IMR-90 (cell line): ENCODE data around the gene TNIP2. TPM values are rescaled to one million over a fixed set of nuclear protein-coding genes. Genes with fewer than 3 reads are reported as not detected.

ENCODE experiments used
- ATAC-seq: fragments of 200-7000 bp; cut with Tn5 transposase; 2 replicates; pipeline ENCODE4 v1.9.1; 2020; ENCODE audit warnings: low read depth, mild to moderate bottlenecking, moderate library complexity
- BruUV-seq: library from RNA; stranded (reverse); fragments of 400-500 nt; replicated peaks from 2 replicates; lab custom pipeline; 2021; lab: Mats Ljungman, UMichigan
- CTCF ChIA-PET: fragments of 300-600 bp; formaldehyde crosslinking; extraction: SDS; loops from one replicate; lab custom pipeline; 2021; ENCODE audit warnings: antibody characterized with exemption; lab: Yijun Ruan, JAX
- POLR2A ChIA-PET: fragments of 300-600 bp; sonication (Branson Sonifier 250); formaldehyde crosslinking; loops from one replicate; lab custom pipeline; 2022; ENCODE audit warnings: antibody characterized with exemption; ENCODE audit not compliant: unreplicated experiment; lab: Charles Lee
- DNase-seq: peaks from one replicate; pipeline ENCODE4 v3.0.0; 2013
- H2AFZ ChIP-seq: replicated peaks from 2 replicates; pipeline ENCODE3; 2013; ENCODE audit warnings: low read length, mild to moderate bottlenecking; ENCODE audit not compliant: poor library complexity
- H2AK5ac ChIP-seq: 2 replicates; pipeline ENCODE4 v1.6.1; 2013; ENCODE audit warnings: low read depth, low read length, inconsistent platforms
- H2AK9ac ChIP-seq: replicated peaks from 2 replicates; pipeline ENCODE3; 2013; ENCODE audit warnings: mild to moderate bottlenecking, low read depth, low read length, moderate library complexity; ENCODE audit not compliant: poor library complexity
- H2BK120ac ChIP-seq: 2 replicates; pipeline ENCODE4 v1.6.1; 2013; ENCODE audit warnings: low read depth, low read length, inconsistent platforms
- H2BK15ac ChIP-seq: 3 replicates; pipeline ENCODE4 v1.6.1; 2013; ENCODE audit warnings: low read depth, low read length, inconsistent platforms
- H2BK20ac ChIP-seq: 2 replicates; pipeline ENCODE4 v1.6.1; 2013; ENCODE audit warnings: low read depth, mild to moderate bottlenecking, inconsistent platforms, low read length, moderate library complexity
- H2BK5ac ChIP-seq: 2 replicates; pipeline ENCODE4 v1.6.1; 2013; ENCODE audit warnings: mild to moderate bottlenecking, low read depth, low read length, inconsistent platforms; ENCODE audit not compliant: poor library complexity, severe bottlenecking
- H3K14ac ChIP-seq: replicated peaks from 2 replicates; pipeline ENCODE4 v1.6.1; 2013; ENCODE audit warnings: low read depth, low read length, inconsistent platforms
- H3K18ac ChIP-seq: 2 replicates; pipeline ENCODE4 v1.6.1; 2013; ENCODE audit warnings: low read depth, low read length, control low read depth
- H3K23ac ChIP-seq: 2 replicates; pipeline ENCODE4 v1.6.1; 2013; ENCODE audit warnings: low read depth, low read length, inconsistent platforms
- H3K27ac ChIP-seq: 2 replicates; pipeline ENCODE4 v1.5.1; 2013; ENCODE audit warnings: mild to moderate bottlenecking, control low read depth, low read length; ENCODE audit not compliant: insufficient read depth
- H3K27me3 ChIP-seq: 2 replicates; pipeline ENCODE4 v1.6.1; 2013; ENCODE audit warnings: low read length; ENCODE audit not compliant: control insufficient read depth, insufficient read depth
- H3K36me3 ChIP-seq: 2 replicates; pipeline ENCODE4 v1.6.1; 2013; ENCODE audit warnings: low read length, mixed read lengths; ENCODE audit not compliant: control insufficient read depth, insufficient read depth
- H3K4ac ChIP-seq: 2 replicates; pipeline ENCODE4 v1.6.1; 2013; ENCODE audit warnings: low read depth, low read length, inconsistent platforms
- H3K4me1 ChIP-seq: 2 replicates; pipeline ENCODE4 v1.6.1; 2013; ENCODE audit warnings: low read length, mixed read lengths; ENCODE audit not compliant: control insufficient read depth, insufficient read depth
- H3K4me2 ChIP-seq: 2 replicates; pipeline ENCODE4 v1.6.1; 2013; ENCODE audit warnings: low read depth, mild to moderate bottlenecking, control low read depth, low read length, moderate library complexity
- H3K4me3 ChIP-seq: 2 replicates; pipeline ENCODE4 v1.5.1; 2013; ENCODE audit warnings: low read depth, mild to moderate bottlenecking, control low read depth, low read length, moderate library complexity; ENCODE audit not compliant: insufficient read depth
- H3K56ac ChIP-seq: 2 replicates; pipeline ENCODE4 v1.6.1; 2013; ENCODE audit warnings: low read length, inconsistent platforms; ENCODE audit not compliant: insufficient read depth; ENCODE audit errors: extremely low read depth
- H3K79me1 ChIP-seq, 2 experiments: 2 replicates each; pipeline ENCODE4 v1.6.1; 2013; ENCODE audit warnings: low read length in 2 of 2, inconsistent platforms in 1 of 2, low read depth in 1 of 2
- H3K9ac ChIP-seq: 2 replicates; pipeline ENCODE4 v1.6.1; 2013; ENCODE audit warnings: low read depth, low read length, control low read depth
- H3K9me1 ChIP-seq: 2 replicates; pipeline ENCODE4 v1.6.1; 2013; ENCODE audit warnings: low read length, inconsistent platforms; ENCODE audit not compliant: insufficient read depth
- H3K9me3 ChIP-seq: 2 replicates; pipeline ENCODE4 v1.6.1; 2013; ENCODE audit warnings: low read length; ENCODE audit not compliant: control insufficient read depth, insufficient read depth
- H4K20me1 ChIP-seq: 2 replicates; pipeline ENCODE4 v1.6.1; 2013; ENCODE audit warnings: low read length, inconsistent platforms; ENCODE audit not compliant: insufficient read depth
- H4K5ac ChIP-seq: 2 replicates; pipeline ENCODE4 v1.6.1; 2013; ENCODE audit warnings: mild to moderate bottlenecking, low read depth, low read length, control low read depth
- H4K8ac ChIP-seq, 2 experiments: 2 replicates each; pipeline ENCODE4 v1.6.1; 2013; ENCODE audit warnings: low read depth in 2 of 2, low read length in 2 of 2, control low read depth in 1 of 2, inconsistent platforms in 1 of 2
- H4K91ac ChIP-seq: 2 replicates; pipeline ENCODE4 v1.6.1; 2013; ENCODE audit warnings: low read depth, low read length, inconsistent platforms; ENCODE audit not compliant: insufficient read depth
- BHLHE40 ChIP-seq: fragments of 150-350 bp; IDR thresholded peaks from 2 replicates; pipeline ENCODE4 v1.6.1; 2016; ENCODE audit warnings: mild to moderate bottlenecking, low read depth, low read length
- FOS ChIP-seq: fragments of 150-350 bp; IDR thresholded peaks from 2 replicates; pipeline ENCODE4 v1.6.1; 2016; ENCODE audit warnings: low read depth, low read length
- MAZ ChIP-seq: IDR thresholded peaks from 2 replicates; pipeline ENCODE4 v1.6.1; 2012; ENCODE audit warnings: low read depth, mild to moderate bottlenecking, low read length, improper control_type of control experiment, moderate library complexity, borderline replicate concordance
- RCOR1 ChIP-seq: IDR thresholded peaks from 2 replicates; pipeline ENCODE4 v1.6.1; 2012; ENCODE audit warnings: mild to moderate bottlenecking, low read length, improper control_type of control experiment; ENCODE audit not compliant: insufficient replicate concordance
- WGBS, 2 experiments: methylation state at CpG; one replicate each; pipeline versions ENCODE4 v1.1.5 to v1.1.7; 2013; ENCODE audit warnings: missing lambda C conversion rate in 2 of 2; ENCODE audit not compliant: insufficient read length in 1 of 2; ENCODE audit errors: extremely low coverage in 2 of 2; 5-methylcytosine and 5-hydroxymethylcytosine counted together
- dilution Hi-C: fragments of 300-500 bp; cut with HindIII; formaldehyde crosslinking; loops from one replicate; pipeline ENCODE4 v1.14.3; 2018; ENCODE audit warnings: low sequenced_read_pairs; ENCODE audit not compliant: unreplicated experiment
- in situ Hi-C: fragments of 300-500 bp; cut with MboI; formaldehyde crosslinking; loops from 3 replicates; pipeline ENCODE4 v1.14.3; 2019; ENCODE audit warnings: low sequenced_read_pairs, inconsistent platforms, mixed read lengths
- intact Hi-C: fragments of 100-400 bp; cut with micrococcal nuclease; formaldehyde crosslinking; loops from 2 replicates; pipeline ENCODE4 v1.10.0; 2022
- polyA plus RNA-seq, 3 experiments: library from polyadenylated mRNA; depleted of rRNA; stranded (reverse); fragments of >200 nt; gene quantifications; 2 replicates each; pipeline ENCODE4 v1.2.3, GENCODE V29; 2012; ENCODE audit warnings: low replicate concordance in 1 of 3
- total RNA-seq: library from RNA; depleted of rRNA; stranded (reverse); fragments of >200 nt; gene quantifications from 2 replicates; pipeline ENCODE4 v1.2.3, GENCODE V29; 2012
- TF ChIP-seq, protein P1 (sequence below): conservative IDR thresholded peaks from 2 replicates; pipeline ENCODE4 v1.5.1; 2012; ENCODE audit warnings: mild to moderate bottlenecking, low read depth, low read length, improper control_type of control experiment

Gene TNIP2
- total and polyA plus RNA-seq, 2 of the 4 experiments (the other 2 are of a cell fraction): 33.3 to 38.5 TPM

DNA sequence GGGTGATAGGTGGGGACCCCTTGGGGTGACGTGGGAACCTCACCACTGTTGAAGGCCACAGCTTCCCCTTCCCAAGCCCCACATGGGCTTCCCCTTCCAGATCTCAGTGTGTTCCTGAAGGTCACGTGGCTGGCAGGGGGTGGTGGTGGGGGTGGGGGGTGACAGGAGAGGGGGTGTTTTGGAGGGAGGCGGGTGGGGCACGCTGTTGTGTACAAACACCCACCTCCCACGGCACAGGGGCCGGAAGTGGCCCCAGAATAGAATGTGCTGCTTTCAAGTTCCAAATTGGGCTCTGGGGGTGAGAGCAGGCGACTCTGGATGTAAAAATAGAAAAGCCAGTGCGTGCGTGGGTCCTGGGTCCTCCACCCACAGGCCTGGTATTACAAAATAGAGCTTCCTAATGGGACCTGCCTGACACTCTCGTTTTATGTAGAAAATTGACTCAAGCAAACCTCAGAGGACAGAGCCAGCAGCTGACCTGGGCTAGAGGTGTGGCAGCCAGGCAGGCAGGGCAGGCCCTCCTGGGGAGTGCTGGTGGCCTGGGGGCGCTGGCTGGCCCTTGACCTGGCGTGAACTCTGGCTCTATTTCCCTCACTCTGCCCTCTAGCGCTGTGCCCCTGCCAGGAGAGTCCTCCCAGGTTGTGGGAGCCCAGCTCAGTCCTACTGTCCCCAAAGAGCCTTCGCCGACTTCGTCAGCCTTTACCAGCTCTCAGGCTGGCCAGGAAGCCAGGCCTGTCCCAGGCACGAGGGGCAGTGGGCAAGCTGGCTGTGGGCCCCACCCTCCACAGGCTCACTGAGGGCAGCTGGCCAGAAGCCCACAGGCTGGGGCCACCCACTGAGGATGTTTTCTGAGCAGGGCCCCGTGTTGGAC, 31.3 kb upstream of the TNIP2 start:
- Histone ChIP-seq H2AK5ac (peak overlapping the region; percentile 28; the same call in 1 of the 2 replicates), H3K4me3 (no peak overlapping the region), H2BK15ac (no peak overlapping the region), H3K14ac (no peak overlapping the region), H3K4me2 (no peak overlapping the region), H3K36me3 (no peaks in the 10 kb centered on the region), H4K8ac (no peak overlapping the region), H3K9ac (no peak overlapping the region), H2BK20ac (no peak overlapping the region), H3K56ac (no peak overlapping the region), H3K27me3 (peaks cover 3% of the 10 kb centered on the region), H3K4ac (no peak overlapping the region), H2BK5ac (no peak overlapping the region), H3K18ac (no peak overlapping the region), H3K9me3 (peaks cover 4% of the 10 kb centered on the region), H2AK9ac (no peak overlapping the region), H4K20me1 (no peaks in the 10 kb centered on the region), H4K91ac (no peak overlapping the region), H3K9me1 (no peaks in the 10 kb centered on the region), H2AFZ (no peak overlapping the region), H4K5ac (no peak overlapping the region), H3K23ac (no peak overlapping the region), H3K27ac (no peak overlapping the region), H3K4me1 (peaks cover 2% of the 10 kb centered on the region; the same call in 1 of the 2 replicates), H2BK120ac (no peak overlapping the region), H3K79me1 (no peaks in the 10 kb centered on the region)
- DNase-seq: no peak
- ChIA-PET CTCF (no interaction called here), POLR2A (no interaction called here)
- ATAC-seq: no peak
- in situ Hi-C loops (no loop called here), dilution Hi-C loops (no loop called here), intact Hi-C loops (no loop called here)
- TF ChIP-seq, protein P1, sequence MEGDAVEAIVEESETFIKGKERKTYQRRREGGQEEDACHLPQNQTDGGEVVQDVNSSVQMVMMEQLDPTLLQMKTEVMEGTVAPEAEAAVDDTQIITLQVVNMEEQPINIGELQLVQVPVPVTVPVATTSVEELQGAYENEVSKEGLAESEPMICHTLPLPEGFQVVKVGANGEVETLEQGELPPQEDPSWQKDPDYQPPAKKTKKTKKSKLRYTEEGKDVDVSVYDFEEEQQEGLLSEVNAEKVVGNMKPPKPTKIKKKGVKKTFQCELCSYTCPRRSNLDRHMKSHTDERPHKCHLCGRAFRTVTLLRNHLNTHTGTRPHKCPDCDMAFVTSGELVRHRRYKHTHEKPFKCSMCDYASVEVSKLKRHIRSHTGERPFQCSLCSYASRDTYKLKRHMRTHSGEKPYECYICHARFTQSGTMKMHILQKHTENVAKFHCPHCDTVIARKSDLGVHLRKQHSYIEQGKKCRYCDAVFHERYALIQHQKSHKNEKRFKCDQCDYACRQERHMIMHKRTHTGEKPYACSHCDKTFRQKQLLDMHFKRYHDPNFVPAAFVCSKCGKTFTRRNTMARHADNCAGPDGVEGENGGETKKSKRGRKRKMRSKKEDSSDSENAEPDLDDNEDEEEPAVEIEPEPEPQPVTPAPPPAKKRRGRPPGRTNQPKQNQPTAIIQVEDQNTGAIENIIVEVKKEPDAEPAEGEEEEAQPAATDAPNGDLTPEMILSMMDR: no peak
- no peak for TF ChIP-seq BHLHE40
- TF ChIP-seq FOS: no peak
- TF ChIP-seq RCOR1: no peak
- no peak for TF ChIP-seq MAZ
- BruUV-seq: no TSS peak
- WGBS, 2 experiments: 75% methylated on average over 7 of the region's 18 CpGs; no CpG with 5 or more reads in 1 of the 2 experiments
